Forelimb muscle (tissue), 1 donor: ENCODE measurements around the gene MYADML2. TPM values are rescaled to one million over a fixed set of nuclear protein-coding genes. Genes with fewer than 3 reads are reported as not detected.

Experiments
- DNase-seq: peaks from one replicate; pipeline ENCODE4 v3.0.0-alpha.2; 2013; ENCODE audit warnings: low read depth
- polyA plus RNA-seq: library from polyadenylated mRNA; unstranded; fragments of 120-200 nt; gene quantifications from one replicate; pipeline ENCODE4 v1.2.1, GENCODE V29; 2013; ENCODE audit not compliant: insufficient read length

MYADML2 gene
- polyA plus RNA-seq, 1 donor, result 43.6 TPM

- no peak for DNase-seq
These were observed 45.6 kb downstream of the MYADML2 start for GRCh38 chr17:81901167-81902022.

DNA sequence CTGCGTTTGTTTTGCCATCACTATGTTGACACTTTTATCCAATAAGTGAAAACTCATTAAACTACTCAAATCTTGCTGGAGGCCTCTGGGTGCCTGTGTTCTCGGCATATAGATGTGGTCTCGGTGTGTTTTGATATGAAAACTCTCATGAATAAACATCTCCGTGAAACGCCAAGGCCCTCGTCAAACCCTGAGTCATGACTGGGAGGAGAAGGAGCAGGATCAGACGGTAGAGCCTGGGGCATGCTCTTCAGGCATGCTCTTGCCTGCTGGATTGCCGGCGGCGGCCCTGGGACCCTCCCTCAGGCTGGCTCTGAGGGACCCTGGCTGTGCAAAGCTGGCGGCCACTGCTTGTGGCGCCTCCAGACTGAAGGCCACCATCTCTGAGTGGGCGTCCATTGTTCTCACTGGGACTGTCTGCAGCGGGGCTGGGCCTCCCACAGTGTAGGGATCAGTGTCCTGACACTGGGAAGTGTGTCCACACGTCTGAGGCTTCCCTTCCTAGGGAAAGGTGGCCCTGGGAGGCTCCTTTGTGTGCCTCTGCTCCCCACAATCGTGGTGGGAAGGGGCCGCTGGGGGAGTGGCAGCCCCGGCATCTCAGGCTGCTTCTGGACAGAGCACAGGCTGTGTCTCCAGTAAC, 46.7 kb downstream of the MYADML2 start:
- DNase-seq, result no peak

- DNase-seq, result no peak
These were observed 47.4 kb downstream of the MYADML2 start for GRCh38 chr17:81899514-81900166.

DNA sequence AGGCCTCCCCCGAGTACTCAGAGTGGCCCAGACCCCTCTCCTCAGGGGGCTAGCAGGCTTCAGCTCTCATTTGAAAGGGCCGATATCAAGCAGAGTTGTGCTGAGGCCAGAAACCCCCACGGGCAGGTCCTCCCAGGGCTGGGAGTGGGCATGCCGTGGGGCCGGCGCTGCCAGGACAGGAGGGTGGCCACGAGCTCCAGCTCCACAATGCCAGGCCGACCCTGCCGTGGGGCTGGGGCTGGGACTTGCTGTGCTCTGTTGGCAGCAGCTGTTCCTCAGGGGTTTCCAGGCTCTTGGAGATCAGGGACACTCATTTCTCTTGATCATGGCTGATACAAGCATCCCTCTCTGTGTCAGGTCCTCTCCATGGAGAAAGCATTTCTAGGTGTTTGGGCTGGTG, 48.1 kb downstream of the MYADML2 start:
- DNase-seq, result no peak

DNA sequence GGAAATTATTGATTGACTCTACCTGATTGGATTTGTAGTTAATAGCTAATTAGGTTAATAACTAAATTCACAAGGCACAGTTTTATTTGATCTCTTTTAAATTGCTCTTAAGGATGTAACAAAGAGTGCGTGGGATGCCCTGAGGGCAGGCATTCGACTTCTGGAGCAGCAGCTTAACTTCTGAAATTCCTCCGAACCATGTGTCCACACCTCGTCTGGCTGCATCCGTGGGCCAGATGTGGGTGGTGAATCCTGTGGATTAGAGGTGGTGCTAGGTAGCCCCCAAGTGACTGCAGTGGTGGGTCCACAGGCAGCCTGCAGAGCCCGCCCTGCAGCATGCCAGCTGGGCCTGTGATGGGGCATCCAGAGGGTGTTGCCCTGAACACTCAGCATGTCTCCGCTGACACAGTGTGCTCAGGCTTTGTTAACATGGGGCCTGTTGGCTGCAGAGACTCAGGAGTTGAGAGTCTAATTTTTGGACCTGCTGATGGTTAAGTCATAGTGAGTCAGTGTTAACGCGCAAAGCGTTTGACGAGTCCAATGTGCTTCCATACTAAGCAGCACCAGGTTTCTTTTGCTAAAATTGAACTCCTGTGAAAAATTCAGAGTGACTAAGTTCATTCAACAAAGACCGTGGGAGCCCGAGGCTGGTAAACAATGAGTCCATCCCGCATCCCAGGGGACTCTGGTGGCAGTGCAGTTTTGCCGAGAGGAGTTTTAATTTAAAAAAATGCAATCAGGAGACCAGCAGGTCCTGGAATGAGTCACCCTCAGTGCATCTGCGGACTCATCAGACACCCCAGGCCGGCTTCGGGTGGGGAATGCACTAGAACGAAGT, 48.8 kb downstream of the MYADML2 start:
- no peak for DNase-seq

GRCh38 chr17:81895400-81895799, 51.6 kb downstream of the MYADML2 start:
- no peak for DNase-seq

DNA sequence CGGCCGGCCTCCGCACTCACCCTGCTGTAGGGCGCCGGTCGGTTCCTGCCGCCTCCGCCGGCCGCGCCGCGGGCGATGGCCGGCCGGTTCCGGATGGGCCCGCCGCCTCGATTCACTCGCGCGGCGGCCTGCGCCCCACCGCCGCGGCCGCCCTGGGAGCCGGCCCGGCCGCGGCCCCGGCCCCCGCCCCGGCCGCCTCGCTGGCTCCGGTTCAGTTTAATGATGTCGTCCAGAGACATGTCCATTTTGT, 55.8 kb downstream of the MYADML2 start:
- no peak for DNase-seq

DNA sequence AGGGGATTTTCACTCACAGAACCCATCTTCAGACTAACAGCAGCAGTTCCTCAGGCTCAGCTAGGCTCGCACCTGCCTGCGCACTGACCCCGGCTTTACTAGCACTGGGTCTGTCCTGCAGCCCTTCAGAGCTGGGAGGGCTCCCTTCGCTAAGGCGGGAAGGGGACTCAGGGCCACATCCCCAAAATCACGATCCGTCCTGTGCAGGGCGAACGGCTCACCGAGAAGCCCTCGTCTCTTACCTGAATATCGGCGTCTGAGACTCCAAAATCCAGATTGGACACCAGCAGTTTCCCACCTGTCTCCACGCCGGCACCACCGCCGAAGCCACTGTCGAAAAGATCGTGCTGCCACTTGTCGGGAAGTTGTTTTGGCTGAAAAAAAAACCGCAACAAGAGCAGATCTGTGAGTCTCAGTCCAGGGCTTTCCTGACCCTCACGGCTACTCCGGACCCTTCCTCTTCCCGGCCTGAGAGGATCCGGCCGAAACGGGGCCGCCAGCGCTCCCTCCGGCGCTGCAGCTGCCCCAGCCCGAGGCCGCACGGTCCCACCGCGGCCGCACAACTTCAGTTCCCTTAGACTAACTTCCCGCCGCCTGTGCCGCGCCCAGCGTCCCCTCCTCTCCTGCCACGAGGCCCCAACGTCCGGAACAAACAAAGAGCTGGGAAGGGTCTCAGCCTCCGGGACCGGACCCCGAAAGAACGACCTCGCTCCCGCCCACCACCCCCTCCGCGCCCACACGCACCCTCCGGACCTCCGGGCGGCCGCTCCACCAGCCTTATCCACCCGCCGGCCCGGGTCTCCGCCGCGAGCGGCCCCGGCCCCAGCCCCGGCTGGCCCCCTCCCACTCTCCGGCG, 56.4 kb downstream of the MYADML2 start:
- no peak for DNase-seq

Other genes with a start within 250 kb of the MYADML2 start
- gene MRPL12, start 243.9 kb downstream of the MYADML2 start, polyA plus RNA-seq, result 54.9 TPM
- 3.5 TPM for gene SLC25A10, start 234.9 kb downstream of the MYADML2 start, polyA plus RNA-seq
- gene GCGR, start 143.1 kb downstream of the MYADML2 start, polyA plus RNA-seq, result not detected
- gene MCRIP1, start 113.9 kb downstream of the MYADML2 start, polyA plus RNA-seq, result 119 TPM
- gene PPP1R27, start 112.2 kb downstream of the MYADML2 start, polyA plus RNA-seq, result 90.6 TPM
- 412 TPM for gene P4HB, start 86.7 kb downstream of the MYADML2 start, polyA plus RNA-seq
- gene ARHGDIA, start 75.9 kb downstream of the MYADML2 start, polyA plus RNA-seq, result 160 TPM
- 53.9 TPM for gene ALYREF, start 55.6 kb downstream of the MYADML2 start, polyA plus RNA-seq
- 105 TPM for gene ANAPC11, start 55.5 kb downstream of the MYADML2 start, polyA plus RNA-seq
- gene NPB, start 45.0 kb downstream of the MYADML2 start, polyA plus RNA-seq, result 0.42 TPM
- 9.6 TPM for gene PCYT2, start 35.8 kb downstream of the MYADML2 start, polyA plus RNA-seq
- 7.7 TPM for gene SIRT7, start 29.1 kb downstream of the MYADML2 start, polyA plus RNA-seq
- 16.3 TPM for gene MAFG, start 19.5 kb downstream of the MYADML2 start, polyA plus RNA-seq
- 59.5 TPM for gene PYCR1, start 9.9 kb downstream of the MYADML2 start, polyA plus RNA-seq
- 4.9 TPM for gene NOTUM, start 14.0 kb upstream of the MYADML2 start, polyA plus RNA-seq
- gene ASPSCR1, start 30.4 kb upstream of the MYADML2 start, polyA plus RNA-seq, result 22.2 TPM
- gene CENPX, start 75.6 kb upstream of the MYADML2 start, polyA plus RNA-seq, result 28.6 TPM
- gene LRRC45, start 76.1 kb upstream of the MYADML2 start, polyA plus RNA-seq, result 8.4 TPM
- gene RAC3, start 84.4 kb upstream of the MYADML2 start, polyA plus RNA-seq, result 6.0 TPM
- 32.8 TPM for gene DCXR, start 90.5 kb upstream of the MYADML2 start, polyA plus RNA-seq
- gene RFNG, start 104.6 kb upstream of the MYADML2 start, polyA plus RNA-seq, result 31.0 TPM
- 69.4 TPM for gene GPS1, start 104.7 kb upstream of the MYADML2 start, polyA plus RNA-seq
- 60.1 TPM for gene DUS1L, start 118.6 kb upstream of the MYADML2 start, polyA plus RNA-seq
- gene FASN, start 151.0 kb upstream of the MYADML2 start, polyA plus RNA-seq, result 24.6 TPM